NCI-H2196 treated with DMSO at 0.1 percent for 48 hours (cell line): ENCODE measurements around the gene SAPCD2.

Experiments
- DNase-seq: peaks from one replicate; lab custom pipeline; 2025; ENCODE audit not compliant: unreplicated experiment; lab: John Stamatoyannopoulos, UW

Gene SAPCD2

GRCh38 chr9:137049544-137050449, 20.6 kb downstream of the SAPCD2 start:
- DNase-seq = peak; percentile 23

GRCh38 chr9:137048655-137049543, 21.5 kb downstream of the SAPCD2 start:
- no peak for DNase-seq

- DNase-seq = peak; percentile 62
Measured at GRCh38 chr9:137046088-137046787, 24.1 kb downstream of the SAPCD2 start, which contains the start of gene NPDC1. Gene NPDC1, minus strand, starts transcription at chr9:137046177. Its CDS starts 188 bp downstream, at chr9:137045989.

- DNase-seq = no peak
Measured at GRCh38 chr9:137045294-137046087, 24.9 kb downstream of the SAPCD2 start.

- DNase-seq = peak; percentile 78
Measured at GRCh38 chr9:137044502-137045177, 25.7 kb downstream of the SAPCD2 start.

- no peak for DNase-seq
Measured at GRCh38 chr9:137044037-137044436, 26.3 kb downstream of the SAPCD2 start.

- DNase-seq = no peak
Measured at GRCh38 chr9:137042751-137043727, 27.3 kb downstream of the SAPCD2 start.

- DNase-seq = no peak
Measured at GRCh38 chr9:137041124-137041523, 29.2 kb downstream of the SAPCD2 start.

- DNase-seq = no peak
Measured at GRCh38 chr9:137040568-137040967, 29.8 kb downstream of the SAPCD2 start.

GRCh38 chr9:137039611-137040366, 30.6 kb downstream of the SAPCD2 start:
- DNase-seq = no peak

- DNase-seq = no peak
Measured at GRCh38 chr9:137038916-137039315, 31.4 kb downstream of the SAPCD2 start.

GRCh38 chr9:137037483-137037882, 32.9 kb downstream of the SAPCD2 start:
- DNase-seq = no peak

- no peak for DNase-seq
Measured at GRCh38 chr9:137037035-137037434, 33.3 kb downstream of the SAPCD2 start.

- no peak for DNase-seq
Measured at GRCh38 chr9:137035937-137036336, 34.4 kb downstream of the SAPCD2 start.

- no peak for DNase-seq
Measured at GRCh38 chr9:137035507-137035834, 34.9 kb downstream of the SAPCD2 start.

GRCh38 chr9:137034709-137035506, 35.4 kb downstream of the SAPCD2 start:
- peak; percentile 66 for DNase-seq

- no peak for DNase-seq
Measured at GRCh38 chr9:137034039-137034708, 36.2 kb downstream of the SAPCD2 start.
